HG03025 (cell line): ENCODE measurements around the gene LAMA3.

Source experiments
- ATAC-seq: cut with Tn5 transposase; IDR thresholded peaks from one replicate; pipeline ENCODE4 v1.9.1; 2021; ENCODE audit warnings: mild to moderate bottlenecking, moderate library complexity; ENCODE audit not compliant: unreplicated experiment, low FRiP score

LAMA3 gene

GRCh38 chr18:23689031-23689615 is at the start of gene LAMA3:
LAMA3 (plus strand) TSS chr18:23689453; CDS start chr18:23689684, 231 bp downstream.
- ATAC-seq: no peak

- ATAC-seq: no peak
Measured at GRCh38 chr18:23640052-23640451, 49.2 kb upstream of the LAMA3 start.

GRCh38 chr18:23641143-23641720 is 48.0 kb upstream of the LAMA3 start:
- no peak for ATAC-seq

GRCh38 chr18:23641937-23642666 is 47.2 kb upstream of the LAMA3 start:
- no peak for ATAC-seq

- no peak for ATAC-seq
Measured at GRCh38 chr18:23643815-23644490, 45.3 kb upstream of the LAMA3 start.

- ATAC-seq: no peak
Measured at GRCh38 chr18:23645568-23646175, 43.6 kb upstream of the LAMA3 start.

- ATAC-seq: no peak
Measured at GRCh38 chr18:23646282-23646681, 43.0 kb upstream of the LAMA3 start.

GRCh38 chr18:23648456-23648855 is 40.8 kb upstream of the LAMA3 start:
- no peak for ATAC-seq

- no peak for ATAC-seq
Measured at GRCh38 chr18:23648940-23649607, 40.2 kb upstream of the LAMA3 start.

- ATAC-seq: no peak
Measured at GRCh38 chr18:23650968-23651927, 38.0 kb upstream of the LAMA3 start.

- ATAC-seq: no peak
Measured at GRCh38 chr18:23652232-23652631, 37.0 kb upstream of the LAMA3 start.

- ATAC-seq: no peak
Measured at GRCh38 chr18:23658285-23658684, 31.0 kb upstream of the LAMA3 start.

- no peak for ATAC-seq
Measured at GRCh38 chr18:23661735-23662308, 27.4 kb upstream of the LAMA3 start.

- ATAC-seq: no peak
Measured at GRCh38 chr18:23662309-23663263, 26.7 kb upstream of the LAMA3 start, which contains the start of gene ANKRD29. ANKRD29 (minus strand) TSS chr18:23662911; CDS start chr18:23662730, 181 bp downstream.

GRCh38 chr18:23664674-23665073 is 24.6 kb upstream of the LAMA3 start:
- ATAC-seq: no peak

GRCh38 chr18:23667114-23667513 is 22.1 kb upstream of the LAMA3 start:
- no peak for ATAC-seq

GRCh38 chr18:23668731-23669130 is 20.5 kb upstream of the LAMA3 start:
- no peak for ATAC-seq
